Calu3 (cell line): ENCODE measurements around the gene WDR64. TPM values are rescaled to one million over a fixed set of nuclear protein-coding genes. Genes with fewer than 3 reads are reported as not detected.

Source experiments
- BruUV-seq: library from RNA; stranded (reverse); fragments of 400-500 nt; replicated peaks from 2 replicates; lab custom pipeline; 2021; lab: Mats Ljungman, UMichigan
- CTCF ChIA-PET: fragments of 300-600 bp; sonication (Branson Sonifier 250); formaldehyde crosslinking; loops from one replicate; lab custom pipeline; 2022; ENCODE audit warnings: antibody characterized with exemption; lab: Charles Lee
- DNase-seq: peaks from one replicate; pipeline ENCODE4 v3.0.0; 2022
- H3K27ac Mint-ChIP-seq: one replicate; pipeline ENCODE4 v1.8.0; 2022; ENCODE audit warnings: mixed read lengths; ENCODE audit not compliant: unreplicated experiment
- H3K27me3 Mint-ChIP-seq: one replicate; pipeline ENCODE4 v1.8.0; 2022; ENCODE audit warnings: mixed read lengths; ENCODE audit not compliant: unreplicated experiment
- H3K36me3 Mint-ChIP-seq: one replicate; pipeline ENCODE4 v1.8.0; 2022; ENCODE audit warnings: mild to moderate bottlenecking, moderate library complexity, mixed read lengths; ENCODE audit not compliant: insufficient read depth, unreplicated experiment
- H3K4me1 Mint-ChIP-seq: one replicate; pipeline ENCODE4 v1.8.0; 2022; ENCODE audit warnings: mild to moderate bottlenecking, low read depth, mixed read lengths; ENCODE audit not compliant: unreplicated experiment
- H3K4me3 Mint-ChIP-seq: one replicate; pipeline ENCODE4 v1.8.0; 2022; ENCODE audit warnings: mild to moderate bottlenecking, low read depth, moderate library complexity, mixed read lengths; ENCODE audit not compliant: unreplicated experiment
- H3K9me3 Mint-ChIP-seq: one replicate; pipeline ENCODE4 v1.8.0; 2022; ENCODE audit warnings: low read depth, mixed read lengths; ENCODE audit not compliant: unreplicated experiment
- intact Hi-C: fragments of 100-400 bp; cut with micrococcal nuclease; formaldehyde crosslinking; loops from one replicate; pipeline ENCODE4 v1.10.0; 2022; ENCODE audit not compliant: unreplicated experiment
- total RNA-seq: library from RNA; stranded (reverse); gene quantifications from 2 replicates; pipeline ENCODE4 v1.2.3, GENCODE V29; 2022
- TF ChIP-seq, protein P1 (sequence below): fragments of 200-600 bp; IDR thresholded peaks from one replicate; pipeline ENCODE4 v1.8.0; 2022; ENCODE audit warnings: antibody characterized with exemption; ENCODE audit not compliant: unreplicated experiment

The WDR64 gene
- total RNA-seq, 1 experiment from 2014 or later = not detected

DNA sequence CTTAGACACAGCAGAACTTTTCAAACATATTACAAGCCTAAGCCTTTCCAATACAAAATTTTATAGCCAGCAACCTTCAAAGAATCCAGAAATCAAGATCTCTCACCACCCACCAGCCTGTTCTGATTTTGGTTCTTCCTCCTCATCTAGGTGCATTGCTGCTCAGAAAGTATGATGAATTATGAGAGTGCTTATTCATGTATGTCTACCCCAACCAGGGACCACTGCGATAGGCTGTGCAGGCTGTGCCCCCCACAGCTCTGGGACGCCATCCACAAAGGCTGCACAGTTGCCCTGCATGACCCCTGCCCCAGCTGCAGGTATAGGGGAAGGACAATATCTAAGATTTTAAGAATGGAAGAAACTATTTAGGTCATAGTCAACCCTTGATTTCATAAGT lies 55.4 kb downstream of the WDR64 start:
- CTCF ChIA-PET = interaction anchor here (1.6 kb wide), 1 partner anchor 8 kb away, joined by 4 read pairs; no protein-coding TSS in a partner anchor
- intact Hi-C loops = loop anchor here (5.0 to 10.0 kb wide), 2 partner anchors 127 to 175 kb away; partner anchors contain the start of gene KMO
- no TSS peak for BruUV-seq
- Mint-ChIP-seq H3K36me3 (peaks cover 6% of the 10 kb centered on the region), H3K4me1 (peaks cover 15% of the 10 kb centered on the region), H3K27ac (peak overlapping the region; percentile 72), H3K9me3 (no peaks in the 10 kb centered on the region), H3K27me3 (no peaks in the 10 kb centered on the region), H3K4me3 (peak overlapping the region; percentile 48)
- TF ChIP-seq, protein P1, sequence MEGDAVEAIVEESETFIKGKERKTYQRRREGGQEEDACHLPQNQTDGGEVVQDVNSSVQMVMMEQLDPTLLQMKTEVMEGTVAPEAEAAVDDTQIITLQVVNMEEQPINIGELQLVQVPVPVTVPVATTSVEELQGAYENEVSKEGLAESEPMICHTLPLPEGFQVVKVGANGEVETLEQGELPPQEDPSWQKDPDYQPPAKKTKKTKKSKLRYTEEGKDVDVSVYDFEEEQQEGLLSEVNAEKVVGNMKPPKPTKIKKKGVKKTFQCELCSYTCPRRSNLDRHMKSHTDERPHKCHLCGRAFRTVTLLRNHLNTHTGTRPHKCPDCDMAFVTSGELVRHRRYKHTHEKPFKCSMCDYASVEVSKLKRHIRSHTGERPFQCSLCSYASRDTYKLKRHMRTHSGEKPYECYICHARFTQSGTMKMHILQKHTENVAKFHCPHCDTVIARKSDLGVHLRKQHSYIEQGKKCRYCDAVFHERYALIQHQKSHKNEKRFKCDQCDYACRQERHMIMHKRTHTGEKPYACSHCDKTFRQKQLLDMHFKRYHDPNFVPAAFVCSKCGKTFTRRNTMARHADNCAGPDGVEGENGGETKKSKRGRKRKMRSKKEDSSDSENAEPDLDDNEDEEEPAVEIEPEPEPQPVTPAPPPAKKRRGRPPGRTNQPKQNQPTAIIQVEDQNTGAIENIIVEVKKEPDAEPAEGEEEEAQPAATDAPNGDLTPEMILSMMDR = no peak
- DNase-seq = no peak

GRCh38 chr1:241711326-241711725 lies 59.2 kb downstream of the WDR64 start:
- TF ChIP-seq, protein P1 = no peak
- Mint-ChIP-seq H3K4me1 (peaks cover 15% of the 10 kb centered on the region), H3K4me3 (no peak overlapping the region), H3K36me3 (peaks cover 6% of the 10 kb centered on the region), H3K9me3 (no peaks in the 10 kb centered on the region), H3K27ac (no peak overlapping the region), H3K27me3 (no peaks in the 10 kb centered on the region)
- BruUV-seq = no TSS peak
- CTCF ChIA-PET = interaction anchor here (0.6 kb wide), 1 partner anchor 76 kb away, joined by 4 read pairs; no protein-coding TSS in a partner anchor
- intact Hi-C loops = no loop called here
- no peak for DNase-seq

DNA sequence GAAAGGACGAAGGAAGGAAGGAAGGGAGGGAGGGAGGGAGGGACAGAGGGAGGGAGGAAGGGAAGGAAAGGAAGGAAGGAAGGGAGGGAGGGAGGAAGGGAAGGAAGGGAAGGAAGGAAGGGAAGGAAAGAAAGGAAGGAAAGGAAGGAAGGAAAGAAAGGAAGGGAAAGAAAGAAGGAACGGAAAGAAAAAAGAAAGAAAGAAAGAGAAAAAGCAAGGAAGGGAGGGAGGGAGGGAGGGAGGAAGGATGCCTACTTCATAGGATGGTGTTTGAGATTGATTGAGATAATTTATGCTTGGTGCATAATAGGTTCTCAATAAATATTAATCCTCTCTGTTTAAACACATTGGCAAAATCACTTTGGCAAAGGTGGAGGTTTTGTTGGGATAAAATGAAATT lies 61.2 kb downstream of the WDR64 start:
- BruUV-seq = no TSS peak
- Mint-ChIP-seq H3K27ac (no peak overlapping the region), H3K4me3 (no peak overlapping the region), H3K27me3 (no peaks in the 10 kb centered on the region), H3K9me3 (no peaks in the 10 kb centered on the region), H3K36me3 (no peaks in the 10 kb centered on the region), H3K4me1 (no peaks in the 10 kb centered on the region)
- intact Hi-C loops = no loop called here
- CTCF ChIA-PET = no interaction called here
- no peak for DNase-seq
- TF ChIP-seq, protein P1 = no peak

DNA sequence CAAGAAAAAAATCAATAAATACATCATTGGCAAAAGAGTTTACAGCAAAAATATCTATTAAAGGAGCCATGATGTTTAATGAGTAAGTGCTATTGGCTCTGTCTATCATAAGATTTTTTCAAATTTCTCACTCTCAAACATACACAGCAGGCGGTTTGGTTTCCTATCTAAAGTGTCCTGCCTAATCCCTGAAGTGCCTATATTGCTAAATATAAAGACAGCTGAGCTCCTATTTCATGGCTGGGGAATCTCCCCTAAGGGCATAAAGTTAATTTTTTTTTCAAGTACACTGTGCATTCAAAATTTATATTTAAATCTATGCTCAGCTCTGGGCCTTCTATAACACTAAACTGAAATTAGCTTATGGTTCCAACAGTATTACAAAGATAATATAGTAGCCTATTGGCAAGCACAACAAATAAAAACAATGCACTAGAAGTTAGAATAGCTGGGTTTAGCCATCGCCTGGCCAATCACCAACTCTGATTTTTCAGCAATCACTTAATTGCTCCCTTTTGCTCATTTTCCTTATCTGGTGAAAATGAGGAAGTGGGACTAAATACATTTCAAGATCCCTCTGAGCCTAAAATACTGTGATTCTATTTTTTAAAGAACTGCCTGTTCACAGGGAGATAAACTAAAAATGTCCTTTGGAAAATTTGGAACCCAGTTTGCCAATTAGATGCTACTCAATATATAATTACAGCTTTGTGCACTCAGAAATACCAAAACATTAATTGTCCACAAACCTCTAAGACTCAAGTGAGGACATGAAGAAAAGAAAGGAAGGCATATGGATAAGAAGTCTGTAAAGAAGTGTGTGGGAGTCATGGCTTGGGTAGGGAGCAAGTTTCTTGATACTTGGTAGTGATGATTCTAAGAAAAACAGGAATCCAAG lies 62.5 kb downstream of the WDR64 start:
- no peaks in the 10 kb centered on the region for H3K9me3 Mint-ChIP-seq
- BruUV-seq = no TSS peak
- CTCF ChIA-PET = no interaction called here
- intact Hi-C loops = no loop called here
- TF ChIP-seq, protein P1 = no peak
- H3K36me3 Mint-ChIP-seq = no peaks in the 10 kb centered on the region
- H3K27me3 Mint-ChIP-seq = no peaks in the 10 kb centered on the region
- no peak for DNase-seq
- no peaks in the 10 kb centered on the region for H3K4me1 Mint-ChIP-seq
- H3K27ac Mint-ChIP-seq = no peak overlapping the region
- H3K4me3 Mint-ChIP-seq = no peak overlapping the region
